Kidney (tissue), 14 donors: ENCODE results near the gene TOMM7. TPM values are rescaled to one million over a fixed set of nuclear protein-coding genes. Genes with fewer than 3 reads are reported as not detected.
"Not testable (repeated sequence)": the region's sequence is repeated elsewhere in the genome, so short reads cannot be mapped to it uniquely, and the experiment has no call there.

ENCODE experiments used
- DNase-seq, 5 donors: peaks; one replicate each; pipeline ENCODE4 v3.0.0-alpha.2; 2013 to 2020
- FAIRE-seq: peaks from 2 replicates; lab custom pipeline; 2012; peaks lifted over from hg19 to GRCh38; lab: Jason Lieb, UNC
- H3K27ac ChIP-seq, 2 donors: one replicate each; pipeline ENCODE4 v1.7.0; 2013; ENCODE audit warnings: low read depth in 2 of 2, low read length in 2 of 2, inconsistent platforms in 1 of 2
- H3K27me3 ChIP-seq: one replicate; pipeline ENCODE4 v1.7.1; 2013; ENCODE audit warnings: low read length, inconsistent platforms; ENCODE audit not compliant: control insufficient read depth, insufficient read depth
- H3K36me3 ChIP-seq, 3 donors: one replicate each; pipeline versions ENCODE4 v1.7.0 to v1.7.1; 2013; ENCODE audit warnings: low read length in 3 of 3, control low read depth in 1 of 3, inconsistent platforms in 1 of 3; ENCODE audit not compliant: insufficient read depth in 3 of 3, control insufficient read depth in 2 of 3
- H3K4me1 ChIP-seq, 3 donors: one replicate each; pipeline versions ENCODE4 v1.7.0 to v1.7.1; 2013; ENCODE audit warnings: low read length in 3 of 3, inconsistent platforms in 1 of 3, low read depth in 1 of 3; ENCODE audit not compliant: control insufficient read depth in 2 of 3, insufficient read depth in 2 of 3
- H3K4me3 ChIP-seq, 3 donors: one replicate each; pipeline versions ENCODE4 v1.7.0 to v1.8.1; 2013; ENCODE audit warnings: low read length in 3 of 3, control low read depth in 1 of 3, inconsistent platforms in 1 of 3
- H3K9ac ChIP-seq, 3 donors: one replicate each; pipeline versions ENCODE4 v1.7.0 to v1.7.1; 2013; ENCODE audit warnings: low read length in 3 of 3, control low read depth in 1 of 3, inconsistent platforms in 1 of 3
- H3K9me3 ChIP-seq, 3 donors: one replicate each; pipeline versions ENCODE4 v1.7.0 to v1.7.1; 2013; ENCODE audit warnings: low read length in 3 of 3, control low read depth in 1 of 3, inconsistent platforms in 1 of 3; ENCODE audit not compliant: control insufficient read depth in 2 of 3, insufficient read depth in 1 of 3
- intact Hi-C: fragments of 100-400 bp; cut with DNase I; formaldehyde crosslinking; loops from one replicate; pipeline ENCODE4 v1.11.1; 2022
- polyA plus RNA-seq: library from polyadenylated mRNA; stranded (reverse); fragments of 350-450 nt; fragmentation: Illumina TruSeq; extraction: RNeasy Lipid Tissue Mini Kit (QIAGEN cat#74804); gene quantifications from one replicate; pipeline ENCODE4 v1.2.3, GENCODE V29; 2014; ENCODE audit warnings: low read depth, low replicate concordance; ENCODE audit not compliant: insufficient read depth
- total RNA-seq: library from RNA; stranded (reverse); fragmentation: NEBNext Ultra II Directional; extraction: Animal tissue kit (Norgen Biotek cat#: 25700); gene quantifications from one replicate; pipeline ENCODE4 v1.2.1, GENCODE V29; 2021
- TF ChIP-seq, protein P1 (sequence below): IDR thresholded peaks from 3 replicates; pipeline ENCODE4 v1.5.1; 2012; ENCODE audit warnings: mild to moderate bottlenecking, moderate library complexity, borderline replicate concordance; ENCODE audit not compliant: insufficient read depth; ENCODE audit errors: extremely low read depth
- donor health status: control.
- donor health status: control.
- donor health status: control.
- donor health status: control.
- donor health status: control.
- donor health status: DM: yes; HTN: yes; CAD: no.
- donor health status: Normal renal cell carcinoma (clear cell type).

The TOMM7 gene
- total and polyA plus RNA-seq, 2 donors from 2014 or later = 253 to 1,227 TPM

DNA sequence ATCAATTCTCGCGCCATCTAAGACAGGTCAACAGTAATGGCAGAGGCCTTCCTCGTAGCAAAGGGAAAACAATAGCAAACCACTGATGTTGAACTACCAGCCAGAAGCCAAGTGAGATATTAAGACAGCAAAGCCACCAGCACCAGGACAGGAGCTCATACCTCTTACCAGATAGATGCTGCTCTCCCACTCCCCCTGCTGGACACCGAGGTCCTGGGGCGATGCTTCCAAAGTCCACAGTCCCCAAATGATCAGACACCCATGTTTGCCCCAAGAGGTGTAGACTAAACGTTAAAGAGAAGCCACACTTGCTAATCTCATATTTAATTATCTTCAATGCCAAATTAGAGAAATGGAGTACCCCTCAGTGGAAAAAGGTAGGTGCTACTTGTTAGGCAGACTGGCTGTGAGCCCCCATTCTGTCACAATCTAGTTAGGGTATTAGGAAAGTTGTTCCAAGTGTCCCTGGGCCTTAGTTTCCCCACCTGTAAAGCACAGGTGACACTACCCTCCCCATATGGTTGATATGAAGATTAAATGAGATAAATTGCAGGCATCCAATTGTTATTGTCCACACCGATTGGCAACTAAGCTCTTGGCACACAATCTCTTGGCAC, 39.9 kb downstream of the TOMM7 start:
- Histone ChIP-seq H3K4me1 (no peaks in the 10 kb centered on the region), H3K27ac (no peak overlapping the region), H3K9me3 (no peaks in the 10 kb centered on the region), H3K9ac (no peak overlapping the region), H3K4me3 (no peak overlapping the region), H3K36me3 (no peaks in the 10 kb centered on the region), H3K27me3 (no peaks in the 10 kb centered on the region)
- FAIRE-seq (no peak), DNase-seq (peak in 3 of 5 donors; percentile 21 to 29 (median 23))
- intact Hi-C loops = no loop called here
- TF ChIP-seq, protein P1, sequence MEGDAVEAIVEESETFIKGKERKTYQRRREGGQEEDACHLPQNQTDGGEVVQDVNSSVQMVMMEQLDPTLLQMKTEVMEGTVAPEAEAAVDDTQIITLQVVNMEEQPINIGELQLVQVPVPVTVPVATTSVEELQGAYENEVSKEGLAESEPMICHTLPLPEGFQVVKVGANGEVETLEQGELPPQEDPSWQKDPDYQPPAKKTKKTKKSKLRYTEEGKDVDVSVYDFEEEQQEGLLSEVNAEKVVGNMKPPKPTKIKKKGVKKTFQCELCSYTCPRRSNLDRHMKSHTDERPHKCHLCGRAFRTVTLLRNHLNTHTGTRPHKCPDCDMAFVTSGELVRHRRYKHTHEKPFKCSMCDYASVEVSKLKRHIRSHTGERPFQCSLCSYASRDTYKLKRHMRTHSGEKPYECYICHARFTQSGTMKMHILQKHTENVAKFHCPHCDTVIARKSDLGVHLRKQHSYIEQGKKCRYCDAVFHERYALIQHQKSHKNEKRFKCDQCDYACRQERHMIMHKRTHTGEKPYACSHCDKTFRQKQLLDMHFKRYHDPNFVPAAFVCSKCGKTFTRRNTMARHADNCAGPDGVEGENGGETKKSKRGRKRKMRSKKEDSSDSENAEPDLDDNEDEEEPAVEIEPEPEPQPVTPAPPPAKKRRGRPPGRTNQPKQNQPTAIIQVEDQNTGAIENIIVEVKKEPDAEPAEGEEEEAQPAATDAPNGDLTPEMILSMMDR = peak; percentile 51

GRCh38 chr7:22781230-22781711, 41.4 kb downstream of the TOMM7 start:
- FAIRE-seq = no peak
- Histone ChIP-seq H3K4me3 (no peak overlapping the region), H3K9ac (no peak overlapping the region), H3K36me3 (no peaks in the 10 kb centered on the region), H3K9me3 (no peaks in the 10 kb centered on the region), H3K27me3 (no peaks in the 10 kb centered on the region), H3K27ac (no peak overlapping the region), H3K4me1 (no peaks in the 10 kb centered on the region)
- TF ChIP-seq, protein P1 = no peak
- peak in 1 of 5 donors; percentile 1 for DNase-seq
- intact Hi-C loops = no loop called here

DNA sequence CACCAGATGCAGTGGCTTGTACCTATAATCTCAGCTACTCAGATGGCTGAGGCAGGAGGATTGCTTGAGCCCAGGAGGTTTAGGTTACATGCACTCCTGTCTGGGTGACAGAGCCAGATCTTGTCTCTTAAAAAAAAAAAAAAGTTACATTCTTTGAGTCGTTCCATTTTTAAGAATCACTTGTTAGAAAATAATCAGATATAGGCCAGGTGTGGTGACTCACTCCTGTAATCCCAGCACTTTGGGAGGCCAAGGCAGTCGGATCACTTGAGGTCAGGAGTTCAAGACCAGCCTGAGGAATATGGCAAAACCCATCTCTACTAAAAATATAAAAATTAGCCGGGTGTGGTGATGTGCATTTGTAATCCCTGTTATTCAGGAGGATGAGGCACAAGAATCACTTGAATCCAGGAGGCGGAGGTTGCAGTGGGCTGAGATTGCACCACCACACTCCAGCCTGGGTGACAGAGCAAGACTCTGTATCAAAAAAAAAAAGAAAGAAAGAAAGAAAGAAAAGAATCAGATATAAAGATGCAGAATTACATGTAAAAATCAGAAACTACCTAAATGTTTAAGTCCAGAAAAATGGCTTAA, 42.8 kb downstream of the TOMM7 start:
- H3K9ac ChIP-seq, H3K4me1 ChIP-seq, FAIRE-seq, DNase-seq, H3K36me3 ChIP-seq, H3K27me3 ChIP-seq, H3K4me3 ChIP-seq, intact Hi-C loops, H3K9me3 ChIP-seq, H3K27ac ChIP-seq: not testable (repeated sequence)

DNA sequence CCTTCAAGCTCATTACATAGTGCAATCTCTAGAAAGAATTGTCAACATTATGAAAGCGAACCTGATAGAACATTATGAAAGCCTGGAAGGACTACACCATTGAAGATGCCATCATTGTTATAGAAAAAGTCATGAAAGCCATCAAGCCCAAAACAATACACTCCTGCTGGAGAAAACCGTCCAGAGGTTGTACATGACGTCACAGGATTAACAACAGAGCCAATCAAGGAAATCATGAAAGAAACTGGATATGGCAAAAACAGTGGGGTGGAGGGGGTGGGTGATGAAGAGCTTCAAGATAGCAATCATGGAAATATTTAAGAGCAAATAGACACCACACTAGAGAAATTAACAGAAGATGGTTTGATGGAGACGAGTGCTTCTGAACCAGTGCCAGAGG, 45.7 kb downstream of the TOMM7 start:
- Histone ChIP-seq H3K27ac (no peak overlapping the region), H3K27me3 (no peaks in the 10 kb centered on the region), H3K4me3 (no peak overlapping the region), H3K36me3 (no peaks in the 10 kb centered on the region), H3K9ac (no peak overlapping the region), H3K4me1 (no peaks in the 10 kb centered on the region), H3K9me3 (no peaks in the 10 kb centered on the region)
- intact Hi-C loops = no loop called here
- no peak for FAIRE-seq
- TF ChIP-seq, protein P1 = no peak
- DNase-seq = no peak
